Liver (tissue), 9 donors: ENCODE results near the gene LPGAT1. TPM values are rescaled to one million over a fixed set of nuclear protein-coding genes. Genes with fewer than 3 reads are reported as not detected.

ENCODE experiments used
- DNase-seq: peaks from one replicate; pipeline ENCODE4 v3.0.0-alpha.2; 2017; ENCODE audit warnings: low spot score
- H3K27ac ChIP-seq, 2 donors: one replicate each; pipeline ENCODE4 v1.7.0; 2013; ENCODE audit warnings: inconsistent platforms in 2 of 2, low read length in 2 of 2, control low read depth in 1 of 2, low read depth in 1 of 2, mild to moderate bottlenecking in 1 of 2
- H3K27me3 ChIP-seq, 4 donors: one replicate each; pipeline versions ENCODE4 v1.6.1 to v1.7.0; 2013; ENCODE audit warnings: low read length in 3 of 4, inconsistent platforms in 1 of 4, mild to moderate bottlenecking in 1 of 4, moderate library complexity in 1 of 4; ENCODE audit not compliant: control insufficient read depth in 4 of 4, insufficient read depth in 4 of 4
- H3K36me3 ChIP-seq, 4 donors: one replicate each; pipeline versions ENCODE4 v1.6.1 to v1.7.0; 2013; ENCODE audit warnings: low read length in 3 of 4, mild to moderate bottlenecking in 3 of 4, low read depth in 1 of 4, moderate library complexity in 1 of 4; ENCODE audit not compliant: control insufficient read depth in 4 of 4, insufficient read depth in 3 of 4
- H3K4me1 ChIP-seq, 4 donors: one replicate each; pipeline versions ENCODE4 v1.6.1 to v1.7.0; 2013; ENCODE audit warnings: low read length in 3 of 4, mild to moderate bottlenecking in 3 of 4, moderate library complexity in 1 of 4; ENCODE audit not compliant: control insufficient read depth in 4 of 4, insufficient read depth in 4 of 4
- H3K4me3 ChIP-seq, 3 donors: one replicate each; pipeline versions ENCODE4 v1.6.1 to v1.7.0; 2013; ENCODE audit warnings: low read length in 3 of 3, control low read depth in 1 of 3, low read depth in 1 of 3, mild to moderate bottlenecking in 1 of 3
- H3K9ac ChIP-seq, 2 donors: one replicate each; pipeline ENCODE4 v1.7.0; 2013; ENCODE audit warnings: low read length in 2 of 2, mild to moderate bottlenecking in 2 of 2, moderate library complexity in 2 of 2, control low read depth in 1 of 2, low read depth in 1 of 2
- H3K9me3 ChIP-seq, 4 donors: one replicate each; pipeline versions ENCODE4 v1.6.1 to v1.7.0; 2013; ENCODE audit warnings: low read length in 3 of 4; ENCODE audit not compliant: control insufficient read depth in 4 of 4
- EGR1 ChIP-seq, 2 donors: IDR thresholded peaks; 2 replicates each; pipeline ENCODE4 v1.6.1; 2016 to 2018; ENCODE audit warnings: antibody characterized with exemption in 2 of 2, low read depth in 2 of 2
- FOXA1 ChIP-seq: IDR thresholded peaks from 2 replicates; pipeline ENCODE4 v1.6.1; 2016; ENCODE audit warnings: antibody characterized with exemption
- FOXA2 ChIP-seq: IDR thresholded peaks from 2 replicates; pipeline ENCODE4 v1.6.1; 2016; ENCODE audit warnings: antibody characterized with exemption
- GABPA ChIP-seq, 2 donors: IDR thresholded peaks in 1 of 2; conservative IDR thresholded peaks in 1 of 2; 2 replicates each; pipeline ENCODE4 v1.6.1; 2016; ENCODE audit warnings: antibody characterized with exemption in 2 of 2, mild to moderate bottlenecking in 1 of 2, moderate library complexity in 1 of 2
- HNF4A ChIP-seq, 2 donors: conservative IDR thresholded peaks; 2 replicates each; pipeline ENCODE4 v1.6.1; 2016; ENCODE audit warnings: antibody characterized with exemption in 2 of 2, mild to moderate bottlenecking in 2 of 2
- JUND ChIP-seq, 2 donors: IDR thresholded peaks; 2 replicates each; pipeline ENCODE4 v1.6.1; 2016; ENCODE audit warnings: antibody characterized with exemption in 2 of 2
- NR2F2 ChIP-seq: IDR thresholded peaks from 2 replicates; pipeline ENCODE4 v1.6.1; 2016; ENCODE audit warnings: antibody characterized with exemption
- RAD21 ChIP-seq, 2 donors: IDR thresholded peaks; 2 replicates each; pipeline ENCODE4 v1.6.1; 2016; ENCODE audit warnings: antibody characterized with exemption in 2 of 2, mild to moderate bottlenecking in 2 of 2
- TAF1 ChIP-seq: conservative IDR thresholded peaks from 2 replicates; pipeline ENCODE4 v1.6.1; 2016; ENCODE audit warnings: antibody characterized with exemption, mild to moderate bottlenecking
- YY1 ChIP-seq: IDR thresholded peaks from 2 replicates; pipeline ENCODE4 v1.6.1; 2016; ENCODE audit warnings: antibody characterized with exemption, mild to moderate bottlenecking
- WGBS: extraction: QIAGEN DNeasy Blood & Tissue Kit; methylation state at CpG from one replicate; pipeline ENCODE4 v1.1.7; 2013; 5-methylcytosine and 5-hydroxymethylcytosine counted together
- polyA plus RNA-seq, 2 donors: library from polyadenylated mRNA; stranded (reverse) in 1 of 2; unstranded in 1 of 2; fragments of 200-250 nt in 1 of 2; fragments of >200 nt in 1 of 2; fragmentation: Nextera tagmentation in 1 of 2; extraction: Ambion mirVana in 1 of 2; gene quantifications; one replicate each; pipeline versions ENCODE4 v1.2.1 to v1.2.3, GENCODE V29; 2013 to 2015
- total RNA-seq, 2 donors: library from RNA; depleted of rRNA; stranded (reverse); fragments of >200 nt; gene quantifications; one replicate each; pipeline ENCODE4 v1.2.3, GENCODE V29; 2014
- TF ChIP-seq, protein P1 (sequence below): IDR thresholded peaks from 2 replicates; pipeline ENCODE4 v1.6.1; 2016; ENCODE audit warnings: antibody characterized with exemption
- TF ChIP-seq, protein P2 (sequence below): IDR thresholded peaks from 2 replicates; pipeline ENCODE4 v1.6.1; 2016; ENCODE audit warnings: antibody characterized with exemption
- TF ChIP-seq, protein P3 (sequence below): fragments of 150-350 bp; IDR thresholded peaks from 2 replicates; pipeline ENCODE4 v1.5.1; 2017; ENCODE audit warnings: improper control_type of control experiment, low read depth, low read length; ENCODE audit not compliant: missing input control
- TF ChIP-seq, protein P4 (sequence below): IDR thresholded peaks from 2 replicates; pipeline ENCODE4 v1.6.1; 2016; ENCODE audit warnings: antibody characterized with exemption, mild to moderate bottlenecking
- TF ChIP-seq, protein P5 (sequence below): IDR thresholded peaks from 2 replicates; pipeline ENCODE4 v1.6.1; 2016; ENCODE audit warnings: antibody characterized with exemption
- donor health status: healthy.
- donor health status: healthy.
- donor health status: healthy.
- donor health status: healthy.
- donor health status: healthy.

The LPGAT1 gene
- total and polyA plus RNA-seq, 4 donors, result 11.6 to 53.8 (median 32.2) TPM

DNA sequence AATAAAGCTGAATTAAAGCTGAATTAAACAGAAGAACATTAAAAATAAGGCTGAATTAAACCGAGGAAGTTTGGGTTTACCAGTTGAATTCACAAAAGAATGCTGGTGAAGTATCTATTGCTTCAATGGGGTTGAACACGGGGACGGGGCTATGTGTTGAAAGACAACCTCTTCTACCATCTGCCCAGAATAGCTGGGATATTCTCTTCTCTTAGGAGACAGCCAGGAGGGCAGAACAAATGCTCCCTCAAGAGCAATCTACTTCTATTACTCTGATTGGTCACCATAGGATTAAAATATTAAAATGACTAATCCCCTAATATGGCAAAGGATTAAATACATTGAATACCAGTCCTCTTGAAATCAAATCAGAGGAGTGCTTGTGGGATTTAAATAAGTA is 68.4 kb downstream of the LPGAT1 start:
- Histone ChIP-seq H3K9me3 (no peaks in the 10 kb centered on the region), H3K27me3 (no peaks in the 10 kb centered on the region), H3K27ac (no peak overlapping the region), H3K9ac (no peak overlapping the region), H3K4me3 (no peak overlapping the region), H3K4me1 (peaks cover 0 to 2% (median under 1%) of the 10 kb centered on the region in 4 donors), H3K36me3 (peaks cover 0 to 25% (median 15%) of the 10 kb centered on the region in 4 donors)
- WGBS, result 95% methylated on average over 3 of the region's 3 CpGs
- DNase-seq, result no peak
- TF ChIP-seq GABPA (IDR thresholded peaks at IDR 0.05 in 1 of 2, conservative IDR thresholded peaks at IDR 0.05 in 1 of 2) (no peak), RAD21 (IDR thresholded peaks at IDR 0.05) (no peak), EGR1 (IDR thresholded peaks at IDR 0.05; ENCODE audit: low read depth in 2 of 2) (no peak), JUND (IDR thresholded peaks at IDR 0.05) (no peak), FOXA1 (no peak), TAF1 (no peak), NR2F2 (no peak), YY1 (no peak), FOXA2 (no peak)
- TF ChIP-seq, protein P1, sequence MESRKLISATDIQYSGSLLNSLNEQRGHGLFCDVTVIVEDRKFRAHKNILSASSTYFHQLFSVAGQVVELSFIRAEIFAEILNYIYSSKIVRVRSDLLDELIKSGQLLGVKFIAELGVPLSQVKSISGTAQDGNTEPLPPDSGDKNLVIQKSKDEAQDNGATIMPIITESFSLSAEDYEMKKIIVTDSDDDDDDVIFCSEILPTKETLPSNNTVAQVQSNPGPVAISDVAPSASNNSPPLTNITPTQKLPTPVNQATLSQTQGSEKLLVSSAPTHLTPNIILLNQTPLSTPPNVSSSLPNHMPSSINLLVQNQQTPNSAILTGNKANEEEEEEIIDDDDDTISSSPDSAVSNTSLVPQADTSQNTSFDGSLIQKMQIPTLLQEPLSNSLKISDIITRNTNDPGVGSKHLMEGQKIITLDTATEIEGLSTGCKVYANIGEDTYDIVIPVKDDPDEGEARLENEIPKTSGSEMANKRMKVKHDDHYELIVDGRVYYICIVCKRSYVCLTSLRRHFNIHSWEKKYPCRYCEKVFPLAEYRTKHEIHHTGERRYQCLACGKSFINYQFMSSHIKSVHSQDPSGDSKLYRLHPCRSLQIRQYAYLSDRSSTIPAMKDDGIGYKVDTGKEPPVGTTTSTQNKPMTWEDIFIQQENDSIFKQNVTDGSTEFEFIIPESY, result no peak
- TF ChIP-seq, protein P2, sequence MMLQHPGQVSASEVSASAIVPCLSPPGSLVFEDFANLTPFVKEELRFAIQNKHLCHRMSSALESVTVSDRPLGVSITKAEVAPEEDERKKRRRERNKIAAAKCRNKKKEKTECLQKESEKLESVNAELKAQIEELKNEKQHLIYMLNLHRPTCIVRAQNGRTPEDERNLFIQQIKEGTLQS, result no peak
- TF ChIP-seq, protein P3, sequence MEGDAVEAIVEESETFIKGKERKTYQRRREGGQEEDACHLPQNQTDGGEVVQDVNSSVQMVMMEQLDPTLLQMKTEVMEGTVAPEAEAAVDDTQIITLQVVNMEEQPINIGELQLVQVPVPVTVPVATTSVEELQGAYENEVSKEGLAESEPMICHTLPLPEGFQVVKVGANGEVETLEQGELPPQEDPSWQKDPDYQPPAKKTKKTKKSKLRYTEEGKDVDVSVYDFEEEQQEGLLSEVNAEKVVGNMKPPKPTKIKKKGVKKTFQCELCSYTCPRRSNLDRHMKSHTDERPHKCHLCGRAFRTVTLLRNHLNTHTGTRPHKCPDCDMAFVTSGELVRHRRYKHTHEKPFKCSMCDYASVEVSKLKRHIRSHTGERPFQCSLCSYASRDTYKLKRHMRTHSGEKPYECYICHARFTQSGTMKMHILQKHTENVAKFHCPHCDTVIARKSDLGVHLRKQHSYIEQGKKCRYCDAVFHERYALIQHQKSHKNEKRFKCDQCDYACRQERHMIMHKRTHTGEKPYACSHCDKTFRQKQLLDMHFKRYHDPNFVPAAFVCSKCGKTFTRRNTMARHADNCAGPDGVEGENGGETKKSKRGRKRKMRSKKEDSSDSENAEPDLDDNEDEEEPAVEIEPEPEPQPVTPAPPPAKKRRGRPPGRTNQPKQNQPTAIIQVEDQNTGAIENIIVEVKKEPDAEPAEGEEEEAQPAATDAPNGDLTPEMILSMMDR, result no peak
- TF ChIP-seq, protein P4, sequence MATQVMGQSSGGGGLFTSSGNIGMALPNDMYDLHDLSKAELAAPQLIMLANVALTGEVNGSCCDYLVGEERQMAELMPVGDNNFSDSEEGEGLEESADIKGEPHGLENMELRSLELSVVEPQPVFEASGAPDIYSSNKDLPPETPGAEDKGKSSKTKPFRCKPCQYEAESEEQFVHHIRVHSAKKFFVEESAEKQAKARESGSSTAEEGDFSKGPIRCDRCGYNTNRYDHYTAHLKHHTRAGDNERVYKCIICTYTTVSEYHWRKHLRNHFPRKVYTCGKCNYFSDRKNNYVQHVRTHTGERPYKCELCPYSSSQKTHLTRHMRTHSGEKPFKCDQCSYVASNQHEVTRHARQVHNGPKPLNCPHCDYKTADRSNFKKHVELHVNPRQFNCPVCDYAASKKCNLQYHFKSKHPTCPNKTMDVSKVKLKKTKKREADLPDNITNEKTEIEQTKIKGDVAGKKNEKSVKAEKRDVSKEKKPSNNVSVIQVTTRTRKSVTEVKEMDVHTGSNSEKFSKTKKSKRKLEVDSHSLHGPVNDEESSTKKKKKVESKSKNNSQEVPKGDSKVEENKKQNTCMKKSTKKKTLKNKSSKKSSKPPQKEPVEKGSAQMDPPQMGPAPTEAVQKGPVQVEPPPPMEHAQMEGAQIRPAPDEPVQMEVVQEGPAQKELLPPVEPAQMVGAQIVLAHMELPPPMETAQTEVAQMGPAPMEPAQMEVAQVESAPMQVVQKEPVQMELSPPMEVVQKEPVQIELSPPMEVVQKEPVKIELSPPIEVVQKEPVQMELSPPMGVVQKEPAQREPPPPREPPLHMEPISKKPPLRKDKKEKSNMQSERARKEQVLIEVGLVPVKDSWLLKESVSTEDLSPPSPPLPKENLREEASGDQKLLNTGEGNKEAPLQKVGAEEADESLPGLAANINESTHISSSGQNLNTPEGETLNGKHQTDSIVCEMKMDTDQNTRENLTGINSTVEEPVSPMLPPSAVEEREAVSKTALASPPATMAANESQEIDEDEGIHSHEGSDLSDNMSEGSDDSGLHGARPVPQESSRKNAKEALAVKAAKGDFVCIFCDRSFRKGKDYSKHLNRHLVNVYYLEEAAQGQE, result no peak

DNA sequence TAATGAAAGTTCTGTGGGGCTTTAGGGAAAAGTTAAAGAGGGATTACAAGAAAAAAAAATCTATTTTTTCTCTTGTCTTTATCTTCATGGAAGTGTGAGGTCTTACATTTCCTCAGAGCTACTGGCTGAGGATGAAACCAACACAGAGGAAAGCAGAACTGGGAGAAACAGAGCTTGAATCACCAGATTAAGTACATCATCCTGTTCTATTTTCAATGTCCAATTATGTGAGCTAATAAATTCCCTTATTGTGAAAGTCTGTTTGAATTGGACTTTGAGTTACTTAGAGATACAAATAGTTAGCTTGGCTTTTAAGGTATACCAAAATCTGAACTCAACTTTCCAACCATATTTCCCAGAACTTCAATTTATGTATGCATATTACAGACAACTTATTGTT is 69.2 kb downstream of the LPGAT1 start:
- DNase-seq, result no peak
- Histone ChIP-seq H3K9me3 (no peaks in the 10 kb centered on the region), H3K36me3 (peaks cover 0 to 23% (median 14%) of the 10 kb centered on the region in 4 donors), H3K9ac (no peak overlapping the region), H3K4me3 (no peak overlapping the region), H3K4me1 (peaks cover 0 to 2% (median under 1%) of the 10 kb centered on the region in 4 donors), H3K27ac (no peak overlapping the region), H3K27me3 (no peaks in the 10 kb centered on the region)
- TF ChIP-seq, protein P4, result no peak
- TF ChIP-seq RAD21 (IDR thresholded peaks at IDR 0.05) (no peak), FOXA1 (no peak), HNF4A (conservative IDR thresholded peaks at IDR 0.05) (peak; percentile 50 to 78)
- TF ChIP-seq, protein P5, sequence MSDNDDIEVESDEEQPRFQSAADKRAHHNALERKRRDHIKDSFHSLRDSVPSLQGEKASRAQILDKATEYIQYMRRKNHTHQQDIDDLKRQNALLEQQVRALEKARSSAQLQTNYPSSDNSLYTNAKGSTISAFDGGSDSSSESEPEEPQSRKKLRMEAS, result no peak
